Cardiac muscle cell (in vitro differentiated cells and primary cell): Measurements from ENCODE around the gene ZNF486. TPM values are rescaled to one million over a fixed set of nuclear protein-coding genes. Genes with fewer than 3 reads are reported as not detected.

ENCODE experiments used
- DNase-seq, 2 donors: peaks; one replicate each; pipeline versions ENCODE4 v3.0.0 to v3.0.0-alpha.2; 2010 to 2017; ENCODE audit warnings: low read depth in 1 of 2, low spot score in 1 of 2
- H3K27ac ChIP-seq: fragments of 200-600 bp; sonication (generic); 2 replicates; pipeline ENCODE4 v1.5.1; 2016
- H3K27me3 ChIP-seq: fragments of 200-600 bp; sonication (generic); 2 replicates; pipeline ENCODE4 v1.6.0; 2016; ENCODE audit warnings: control low read depth
- H3K36me3 ChIP-seq: fragments of 200-600 bp; sonication (generic); 2 replicates; pipeline ENCODE4 v1.5.1; 2016; ENCODE audit warnings: control low read depth
- H3K4me1 ChIP-seq: fragments of 200-600 bp; sonication (generic); 2 replicates; pipeline ENCODE4 v1.8.1; 2017; ENCODE audit warnings: low read depth, mild to moderate bottlenecking, mixed run types
- H3K4me3 ChIP-seq: fragments of 200-600 bp; sonication (generic); 2 replicates; pipeline ENCODE4 v1.5.1; 2016; ENCODE audit warnings: mild to moderate bottlenecking
- H3K9me3 ChIP-seq: fragments of 200-600 bp; sonication (generic); 2 replicates; pipeline ENCODE4 v1.5.1; 2017; ENCODE audit warnings: low read depth, mild to moderate bottlenecking, control low read depth
- CTCF ChIP-seq: IDR thresholded peaks from 2 replicates; pipeline ENCODE4 v1.5.1; 2012; ENCODE audit warnings: low read depth, mild to moderate bottlenecking, low read length
- polyA plus RNA-seq: library from polyadenylated mRNA; unstranded; fragments of >200 nt; fragmentation: Nextera tagmentation; extraction: Ambion mirVana; gene quantifications from 2 replicates; pipeline ENCODE4 v1.2.1, GENCODE V29; 2016
- total RNA-seq: library from RNA; depleted of rRNA; stranded (reverse); fragments of >200 nt; gene quantifications from 2 replicates; pipeline ENCODE4 v1.2.3, GENCODE V29; 2016

ZNF486 gene
- total and polyA plus RNA-seq, 2 experiments from 2014 or later = 4.2 to 9.8 TPM

- H3K36me3 ChIP-seq = no peaks in the 10 kb centered on the region
- no peaks in the 10 kb centered on the region for H3K4me1 ChIP-seq
- no peaks in the 10 kb centered on the region for H3K27me3 ChIP-seq
- H3K27ac ChIP-seq = no peak overlapping the region
- H3K4me3 ChIP-seq = no peak overlapping the region
- no peaks in the 10 kb centered on the region for H3K9me3 ChIP-seq
- DNase-seq = no peak
- no peak for TF ChIP-seq CTCF
These were observed 13.7 kb upstream of the ZNF486 start for GRCh38 chr19:20153281-20153680.

- no peak for DNase-seq
- no peak for TF ChIP-seq CTCF
- no peaks in the 10 kb centered on the region for H3K27me3 ChIP-seq
- no peak overlapping the region for H3K4me3 ChIP-seq
- H3K9me3 ChIP-seq = no peaks in the 10 kb centered on the region
- H3K27ac ChIP-seq = no peak overlapping the region
- no peaks in the 10 kb centered on the region for H3K36me3 ChIP-seq
- H3K4me1 ChIP-seq = no peaks in the 10 kb centered on the region
These were observed 12.4 kb upstream of the ZNF486 start for GRCh38 chr19:20154636-20155035.

- no peak for TF ChIP-seq CTCF
- no peaks in the 10 kb centered on the region for H3K36me3 ChIP-seq
- H3K4me3 ChIP-seq = no peak overlapping the region
- no peaks in the 10 kb centered on the region for H3K27me3 ChIP-seq
- no peak overlapping the region for H3K27ac ChIP-seq
- no peak for DNase-seq
- H3K9me3 ChIP-seq = no peaks in the 10 kb centered on the region
- no peaks in the 10 kb centered on the region for H3K4me1 ChIP-seq
These were observed 4.2 kb upstream of the ZNF486 start for GRCh38 chr19:20162821-20163220.

- Histone ChIP-seq H3K36me3 (no peaks in the 10 kb centered on the region), H3K27ac (no peak overlapping the region), H3K9me3 (no peaks in the 10 kb centered on the region), H3K27me3 (no peaks in the 10 kb centered on the region), H3K4me3 (no peak overlapping the region), H3K4me1 (no peaks in the 10 kb centered on the region)
- TF ChIP-seq CTCF = no peak
- DNase-seq = no peak
These were observed 2.6 kb upstream of the ZNF486 start for GRCh38 chr19:20164456-20164855.

- no peak overlapping the region for H3K4me3 ChIP-seq
- H3K27ac ChIP-seq = no peak overlapping the region
- no peak for TF ChIP-seq CTCF
- no peaks in the 10 kb centered on the region for H3K9me3 ChIP-seq
- DNase-seq = no peak
- H3K4me1 ChIP-seq = no peaks in the 10 kb centered on the region
- H3K36me3 ChIP-seq = no peaks in the 10 kb centered on the region
- H3K27me3 ChIP-seq = no peaks in the 10 kb centered on the region
These were observed 932 bp upstream of the ZNF486 start for GRCh38 chr19:20165971-20166592.
